Activated T-cell treated with anti-CD3 and anti-CD28 coated beads for 48 hours (primary cell): ENCODE data around the gene C2orf49.

Source experiments
- DNase-seq: peaks from one replicate; pipeline ENCODE4 v3.0.0-alpha.2; 2020; ENCODE audit warnings: low read depth

Gene C2orf49

GRCh38 chr2:105383432-105384166, 46.3 kb downstream of the C2orf49 start:
- DNase-seq: no peak

- no peak for DNase-seq
Observed at GRCh38 chr2:105384216-105384615, 46.9 kb downstream of the C2orf49 start.

GRCh38 chr2:105384861-105385260, 47.5 kb downstream of the C2orf49 start:
- no peak for DNase-seq

- no peak for DNase-seq
Observed at GRCh38 chr2:105385731-105386540, 48.6 kb downstream of the C2orf49 start.

- DNase-seq: no peak
Observed at GRCh38 chr2:105387225-105387624, 49.9 kb downstream of the C2orf49 start.

GRCh38 chr2:105388971-105389381, 51.6 kb downstream of the C2orf49 start:
- DNase-seq: no peak

GRCh38 chr2:105390454-105390853, 53.1 kb downstream of the C2orf49 start:
- DNase-seq: no peak

- DNase-seq: no peak
Observed at GRCh38 chr2:105391058-105391627, 53.8 kb downstream of the C2orf49 start.

GRCh38 chr2:105391763-105392662, 54.7 kb downstream of the C2orf49 start:
- DNase-seq: no peak

- no peak for DNase-seq
Observed at GRCh38 chr2:105393373-105394055, 56.2 kb downstream of the C2orf49 start.

- no peak for DNase-seq
Observed at GRCh38 chr2:105394951-105395611, 57.7 kb downstream of the C2orf49 start.

- no peak for DNase-seq
Observed at GRCh38 chr2:105395691-105396090, 58.4 kb downstream of the C2orf49 start.

- peak; percentile 65 for DNase-seq
Observed at GRCh38 chr2:105396254-105397024, 59.1 kb downstream of the C2orf49 start.

- no peak for DNase-seq
Observed at GRCh38 chr2:105397025-105397722, 59.8 kb downstream of the C2orf49 start.

GRCh38 chr2:105397953-105398335, 60.6 kb downstream of the C2orf49 start:
- DNase-seq: no peak

GRCh38 chr2:105398336-105399206, 61.2 kb downstream of the C2orf49 start, which contains the start of gene FHL2:
TSS of gene FHL2 (minus strand) at chr2:105399051. CDS start at chr2:105386516, 12,535 bp downstream.
- peak; percentile 73 for DNase-seq
